GM19239 (cell line): ENCODE data around the gene BUD13.

Source experiments
- DNase-seq: peaks from one replicate; pipeline ENCODE4 v3.0.0; 2011; ENCODE audit warnings: low spot score; ENCODE audit not compliant: insufficient read length
- FAIRE-seq: peaks from 2 replicates; lab custom pipeline; 2011; peaks lifted over from hg19 to GRCh38; lab: Jason Lieb, UNC

The BUD13 gene

GRCh38 chr11:116792869-116793771 is 20.3 kb upstream of the BUD13 start:
- FAIRE-seq (peak; percentile 44), DNase-seq (no peak)

DNA sequence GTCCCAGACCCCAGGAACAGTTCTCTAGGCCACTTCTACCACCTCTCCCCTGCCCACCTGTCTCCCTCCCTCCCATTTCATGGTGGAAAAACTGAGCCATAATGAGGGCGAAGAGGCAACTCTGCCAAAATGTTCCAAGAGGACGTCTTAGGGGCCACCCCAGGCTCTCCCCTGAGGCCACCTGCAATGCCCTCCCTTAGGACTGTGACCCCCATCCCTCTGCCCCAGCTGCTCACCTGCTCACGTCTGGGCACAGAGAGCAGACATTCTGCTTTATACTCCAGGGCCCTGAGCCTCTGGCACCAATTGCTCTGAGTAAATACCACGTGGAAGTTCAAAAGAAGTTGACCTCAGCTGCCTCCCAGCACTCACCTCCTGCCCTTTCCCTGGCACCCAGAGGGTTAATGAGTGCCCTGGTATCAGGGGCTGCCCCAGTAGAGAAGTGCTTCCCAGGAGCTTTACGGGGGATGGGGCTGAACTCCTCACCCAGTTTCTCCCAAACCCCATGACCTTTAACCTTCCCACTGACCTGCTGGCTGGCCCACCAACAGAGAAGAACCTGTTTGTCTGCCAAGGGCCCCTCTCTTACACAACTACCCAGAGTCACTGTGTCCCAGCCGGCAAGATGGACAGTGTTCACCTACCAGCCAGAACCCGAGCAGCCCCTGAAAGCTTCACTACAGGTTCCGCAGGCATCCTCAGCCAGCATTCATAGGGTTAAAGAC is 19.5 kb upstream of the BUD13 start:
- FAIRE-seq (no peak), DNase-seq (no peak)

GRCh38 chr11:116791813-116792143 is 19.0 kb upstream of the BUD13 start, which contains the start of gene APOA5:
APOA5 (minus strand) TSS chr11:116791879; CDS start chr11:116791860, 19 bp downstream.
- DNase-seq = no peak
- FAIRE-seq = no peak

DNA sequence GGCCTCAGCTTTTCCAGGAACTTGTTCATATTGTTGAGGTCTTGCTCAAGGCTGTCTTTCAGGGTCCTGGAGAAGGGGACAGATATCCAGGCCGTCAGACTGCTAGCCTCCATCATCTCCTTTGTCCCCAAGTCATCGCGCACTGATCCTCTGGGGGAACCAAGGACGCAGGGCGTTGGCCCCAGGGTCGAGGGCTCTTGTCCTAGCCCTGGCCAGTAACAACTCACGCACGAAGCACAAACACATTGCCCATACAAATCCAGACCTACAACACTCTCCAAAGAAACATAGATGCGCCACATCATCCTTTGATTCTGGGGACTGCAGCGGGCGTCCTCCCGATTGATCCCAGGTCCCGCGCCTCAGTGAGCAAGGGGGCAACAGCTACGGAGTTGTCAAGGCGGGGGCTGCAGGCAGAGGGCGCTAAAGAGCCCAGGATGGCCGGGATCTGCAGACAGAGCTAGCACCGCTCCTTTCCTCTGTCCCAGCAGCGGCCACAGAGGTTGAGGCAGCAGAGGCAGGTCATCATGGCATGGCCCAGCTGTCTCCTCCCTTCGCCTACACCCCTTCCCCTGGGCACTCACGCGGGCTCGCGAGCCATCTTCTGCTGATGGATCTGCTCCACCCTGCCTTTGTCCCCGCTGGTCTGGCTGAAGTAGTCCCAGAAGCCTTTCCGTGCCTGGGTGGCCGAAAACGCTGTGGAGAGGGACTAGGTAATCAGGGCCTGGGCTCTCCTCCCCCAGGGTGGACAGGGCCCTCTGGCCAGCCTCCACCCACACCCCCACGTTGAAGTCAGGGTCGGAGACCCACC is 18.4 kb upstream of the BUD13 start:
- FAIRE-seq = peak; percentile 56
- peak; percentile 73 for DNase-seq

DNA sequence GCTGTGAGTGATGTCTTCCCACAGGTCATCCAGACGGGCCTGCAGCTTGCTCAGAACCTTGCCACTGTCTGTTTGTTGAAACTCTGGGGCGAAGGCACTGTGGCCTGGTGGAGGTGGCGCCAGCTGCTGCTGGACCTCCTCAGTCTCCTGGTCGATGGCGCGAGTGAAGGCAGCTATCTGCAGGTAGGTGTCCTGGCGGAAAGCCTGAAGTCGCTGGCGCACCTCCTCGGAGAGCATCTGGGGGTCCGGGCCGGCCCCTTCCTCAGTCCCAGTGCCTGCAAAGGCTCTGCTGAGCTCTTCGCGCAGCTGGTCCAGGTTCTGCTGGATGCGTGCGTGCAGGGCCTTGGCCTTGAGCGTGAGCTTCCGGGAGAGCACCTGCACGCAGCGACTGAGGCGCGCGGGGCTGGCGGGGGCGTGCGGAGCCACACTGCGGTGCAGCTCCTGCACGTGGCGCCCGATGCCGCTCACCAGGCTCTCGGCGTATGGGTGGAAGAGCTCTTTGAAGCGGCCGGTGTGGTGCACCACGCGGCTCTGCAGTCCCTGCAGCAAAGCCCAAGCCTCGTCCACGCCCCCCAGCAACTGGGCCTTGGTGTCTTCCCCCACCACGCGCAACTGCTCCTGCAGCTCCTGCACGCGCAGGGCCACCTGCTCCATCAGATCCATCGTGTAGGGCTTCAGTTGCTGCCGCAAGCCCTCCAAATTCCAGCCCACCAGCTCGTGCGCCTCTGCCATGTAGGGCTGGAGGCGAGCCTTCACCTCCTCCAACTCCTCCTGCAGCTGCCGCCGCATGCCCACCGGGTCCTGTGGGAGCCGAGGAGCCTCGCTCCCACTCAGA is 17.6 kb upstream of the BUD13 start:
- no peak for FAIRE-seq

DNA sequence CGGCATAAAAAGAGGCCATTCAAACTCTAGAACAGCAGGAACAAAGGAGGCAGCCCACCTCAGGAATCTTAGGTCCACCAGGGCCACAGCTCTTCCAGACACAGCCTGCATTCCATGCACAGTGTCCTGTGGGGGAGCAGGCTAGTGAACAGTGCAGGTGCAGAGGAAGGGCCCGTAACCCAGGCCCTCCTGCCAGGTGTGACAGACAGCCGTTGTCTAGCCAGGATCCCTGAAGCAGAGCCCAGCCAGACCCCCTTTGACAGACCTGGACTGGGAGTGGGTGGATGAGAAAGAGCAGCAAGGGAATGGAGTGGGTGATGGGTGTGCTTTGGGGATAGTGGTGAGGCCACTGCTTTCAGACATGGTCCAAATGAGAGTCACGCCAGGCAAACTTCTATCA is 16.2 kb upstream of the BUD13 start:
- no peak for FAIRE-seq
- no peak for DNase-seq

More for the DNA sequence above, 17.6 kb upstream of the BUD13 start:
- no peak for DNase-seq

- no peak for FAIRE-seq
- no peak for DNase-seq
Observed at GRCh38 chr11:116788534-116788933, 15.7 kb upstream of the BUD13 start.

- DNase-seq (peak; percentile 95), FAIRE-seq (peak; percentile 86)
Observed at GRCh38 chr11:116787786-116788486, 15.1 kb upstream of the BUD13 start, which contains the start of gene ZPR1. ZPR1 (minus strand) TSS chr11:116788023; CDS start chr11:116787990, 33 bp downstream.

DNA sequence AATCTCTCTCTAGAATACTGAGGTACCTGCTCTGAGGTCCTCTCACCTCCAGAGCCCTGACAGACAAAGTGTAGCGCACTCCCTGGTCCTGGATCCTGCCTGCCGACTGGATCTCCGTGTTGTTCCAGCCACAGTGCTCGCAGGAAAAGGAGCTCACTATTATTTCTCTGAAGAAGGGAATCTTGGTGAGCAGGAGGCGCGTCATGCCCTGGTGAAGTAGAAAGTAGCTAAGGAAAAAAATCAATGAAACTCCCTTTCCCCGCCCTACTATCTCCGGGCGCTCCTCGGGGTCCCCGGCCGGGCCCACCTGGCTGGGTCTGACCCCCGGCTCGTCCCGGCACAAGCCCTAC is 14.6 kb upstream of the BUD13 start:
- peak; percentile 40 for FAIRE-seq

GRCh38 chr11:116786966-116787365 is 14.2 kb upstream of the BUD13 start:
- DNase-seq (no peak), FAIRE-seq (peak; percentile 35)

More for the DNA sequence above, 14.6 kb upstream of the BUD13 start:
- no peak for DNase-seq

DNA sequence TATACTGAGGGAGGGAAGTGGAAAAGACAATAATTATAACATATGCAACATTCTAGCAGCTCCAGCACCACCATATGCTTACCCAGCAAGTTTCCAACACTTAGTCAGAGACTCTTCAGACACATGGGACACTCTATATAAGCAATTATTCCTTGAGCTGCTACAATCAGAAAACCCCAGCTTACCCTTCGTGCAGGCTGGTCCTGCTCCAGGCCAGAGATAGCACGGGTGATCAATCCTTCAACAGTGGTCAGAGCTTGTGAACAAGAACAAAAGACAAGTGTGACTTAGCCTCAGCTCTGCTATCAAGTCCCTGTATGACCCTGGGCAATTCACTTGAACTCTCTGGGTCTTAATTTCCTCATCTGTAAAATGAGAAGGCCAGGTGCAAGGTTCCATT is 13.5 kb upstream of the BUD13 start:
- peak; percentile 59 for FAIRE-seq
- no peak for DNase-seq

DNA sequence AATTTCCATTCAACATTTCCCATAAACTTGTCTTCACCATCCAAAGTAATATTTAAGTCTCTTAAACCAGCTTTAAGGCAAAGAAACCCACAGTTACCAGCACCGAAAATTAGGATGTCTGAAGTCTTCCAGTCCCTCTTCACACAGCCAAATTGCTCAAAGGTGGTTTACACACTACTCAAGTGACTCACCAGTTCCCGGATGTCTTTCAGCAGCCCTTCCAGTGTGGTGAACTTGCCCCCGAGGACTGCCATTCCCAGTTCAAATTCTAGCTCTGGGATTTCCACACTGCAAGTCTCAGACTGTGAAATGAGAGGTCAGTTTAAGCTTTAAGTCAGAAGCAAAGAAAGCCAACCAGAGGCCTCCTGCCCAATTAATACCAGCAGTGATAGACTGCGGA is 9.9 kb upstream of the BUD13 start:
- no peak for DNase-seq
- no peak for FAIRE-seq

DNA sequence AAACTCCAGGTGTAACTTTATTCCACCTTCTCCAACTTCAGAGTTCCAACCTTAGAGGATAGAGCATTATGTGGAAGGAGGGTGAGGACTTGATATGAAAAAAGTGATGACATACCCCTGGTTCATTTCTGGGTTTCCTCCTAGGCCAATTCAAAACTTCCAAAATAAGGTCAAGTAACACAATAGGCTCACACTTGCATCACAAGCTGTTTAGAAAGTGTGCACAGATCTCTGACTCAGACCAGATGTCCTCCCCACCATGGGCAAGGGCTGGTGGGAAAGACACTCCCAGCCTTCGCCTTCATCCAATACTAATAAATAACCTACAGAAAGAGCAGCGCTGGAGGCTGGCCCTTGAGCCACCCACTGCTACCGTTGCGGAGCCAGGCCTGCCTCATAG is 5.8 kb upstream of the BUD13 start:
- no peak for DNase-seq
- FAIRE-seq = no peak

GRCh38 chr11:116777056-116777455 is 4.3 kb upstream of the BUD13 start:
- FAIRE-seq = no peak
- DNase-seq = no peak

- DNase-seq (no peak), FAIRE-seq (no peak)
Observed at GRCh38 chr11:116776522-116776984, 3.8 kb upstream of the BUD13 start.

- DNase-seq (no peak), FAIRE-seq (no peak)
Observed at GRCh38 chr11:116775975-116776374, 3.2 kb upstream of the BUD13 start.

GRCh38 chr11:116774661-116775060 is 1.9 kb upstream of the BUD13 start:
- DNase-seq = no peak
- no peak for FAIRE-seq

- DNase-seq (no peak), FAIRE-seq (no peak)
Observed at GRCh38 chr11:116773203-116774097, 663 bp upstream of the BUD13 start.
